Activated CD4-positive, alpha-beta memory T cell treated with anti-CD3 and anti-CD28 coated beads for 36 hours (primary cell): Measurements from ENCODE around the gene COMMD3. TPM values are rescaled to one million over a fixed set of nuclear protein-coding genes. Genes with fewer than 3 reads are reported as not detected.

Experiments
- CTCF ChIA-PET: fragments of 350-600 bp; sonication (Branson Sonifier 250); formaldehyde crosslinking; loops from one replicate; lab custom pipeline; 2021; ENCODE audit warnings: antibody characterized with exemption, inconsistent platforms; lab: Charles Lee
- POLR2A ChIA-PET: fragments of 350-600 bp; sonication (Branson Sonifier 250); formaldehyde crosslinking; loops from one replicate; lab custom pipeline; 2021; ENCODE audit warnings: antibody characterized with exemption; lab: Charles Lee
- DNase-seq: peaks from one replicate; pipeline ENCODE4 v3.0.0-alpha.2; 2020
- H3K27ac Mint-ChIP-seq: one replicate; pipeline ENCODE4 v1.8.0; 2021; ENCODE audit warnings: mixed read lengths
- H3K27me3 Mint-ChIP-seq: one replicate; pipeline ENCODE4 v1.8.0; 2021; ENCODE audit warnings: mixed read lengths
- H3K36me3 Mint-ChIP-seq: one replicate; pipeline ENCODE4 v1.8.0; 2021; ENCODE audit warnings: mixed read lengths
- H3K4me1 Mint-ChIP-seq: one replicate; pipeline ENCODE4 v1.8.0; 2021; ENCODE audit warnings: low read depth, mixed read lengths
- H3K4me3 Mint-ChIP-seq: one replicate; pipeline ENCODE4 v1.8.0; 2021; ENCODE audit warnings: mild to moderate bottlenecking, mixed read lengths
- H3K9me3 Mint-ChIP-seq: one replicate; pipeline ENCODE4 v1.8.0; 2021; ENCODE audit warnings: mixed read lengths
- intact Hi-C: fragments of 100-400 bp; cut with micrococcal nuclease; formaldehyde crosslinking; loops from one replicate; pipeline ENCODE4 v1.15.1; 2023
- total RNA-seq, 2 experiments: library from RNA; stranded (reverse); gene quantifications; one replicate each; pipeline ENCODE4 v1.2.3, GENCODE V29; 2021

The COMMD3 gene
- total RNA-seq, 2 experiments from 2014 or later: 84.6 to 91.4 TPM

GRCh38 chr10:22368981-22369380 is 52.8 kb downstream of the COMMD3 start:
- H3K9me3 Mint-ChIP-seq: no peaks in the 10 kb centered on the region
- H3K27ac Mint-ChIP-seq: no peak overlapping the region
- H3K4me1 Mint-ChIP-seq: peaks cover 19% of the 10 kb centered on the region
- CTCF ChIA-PET: no interaction called here
- H3K36me3 Mint-ChIP-seq: no peaks in the 10 kb centered on the region
- POLR2A ChIA-PET: no interaction called here
- H3K4me3 Mint-ChIP-seq: no peak overlapping the region
- no peak for DNase-seq
- intact Hi-C loops: loop anchor here (5.0 to 10.0 kb wide), 2 partner anchors 68 to 316 kb away; no protein-coding TSS in a partner anchor
- peaks cover 5% of the 10 kb centered on the region for H3K27me3 Mint-ChIP-seq

DNA sequence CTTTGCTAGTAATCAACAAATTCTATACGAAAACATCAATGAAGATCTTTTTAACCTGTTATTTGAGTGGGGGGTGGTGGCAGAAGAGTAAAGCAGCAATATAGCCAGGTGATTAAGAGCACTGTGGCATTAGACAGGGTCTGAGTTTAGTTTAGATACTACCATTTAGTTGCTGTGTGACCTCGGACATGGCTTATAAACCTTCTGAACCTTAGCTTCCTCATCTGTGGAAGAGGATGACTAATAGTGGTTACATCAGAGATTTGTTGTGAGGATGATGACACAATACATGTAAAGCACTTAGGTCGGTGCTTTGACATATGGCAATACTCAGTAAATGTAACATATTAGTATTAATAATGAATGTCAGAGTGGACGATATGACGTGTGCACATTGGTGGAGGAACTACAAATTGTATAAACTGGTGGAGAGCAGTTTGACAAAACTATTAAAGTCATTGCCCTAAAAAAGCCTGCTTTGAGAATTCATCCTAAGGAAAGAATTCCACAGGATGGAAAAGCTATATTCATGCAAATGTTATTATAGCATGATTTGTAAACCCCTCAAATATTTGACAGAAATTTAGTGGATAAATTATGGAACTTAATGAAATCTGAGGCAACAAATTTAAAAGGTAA is 53.4 kb downstream of the COMMD3 start:
- Mint-ChIP-seq H3K27ac (no peak overlapping the region), H3K4me1 (peaks cover 19% of the 10 kb centered on the region), H3K9me3 (no peaks in the 10 kb centered on the region), H3K27me3 (peaks cover 4% of the 10 kb centered on the region), H3K4me3 (no peak overlapping the region), H3K36me3 (no peaks in the 10 kb centered on the region)
- ChIA-PET POLR2A (interaction anchor here (0.8 kb wide), 1 partner anchor 29 kb away, joined by 4 read pairs; no protein-coding TSS in a partner anchor), CTCF (interaction anchor here (0.9 kb wide), 1 partner anchor 9 kb away, joined by 3 read pairs; no protein-coding TSS in a partner anchor)
- intact Hi-C loops: loop anchor here (5.0 to 10.0 kb wide), 2 partner anchors 68 to 315 kb away; no protein-coding TSS in a partner anchor
- DNase-seq: no peak

Other genes with a start within 250 kb of the COMMD3 start
- not detected for gene EBLN1, start 98.4 kb upstream of the COMMD3 start, total RNA-seq
- gene BMI1, start 4.7 kb downstream of the COMMD3 start, total RNA-seq: 10 to 100 TPM; 58.8 to 63.5 TPM
- gene SPAG6, start 29.1 kb downstream of the COMMD3 start, total RNA-seq: under 1 TPM in 1 of 2 experiments, not detected in 1; 0.24 TPM